Measurements from ENCODE around the gene KCNN1. TPM values are rescaled to one million over a fixed set of nuclear protein-coding genes. Genes with fewer than 3 reads are reported as not detected.
"Not testable (repeated sequence)": the region's sequence is repeated elsewhere in the genome, so short reads cannot be mapped to it uniquely, and the experiment has no call there.

Gene KCNN1
- total RNA-seq, 3 donors from 2014 or later, result 0.79 TPM; not detected in 2

DNA sequence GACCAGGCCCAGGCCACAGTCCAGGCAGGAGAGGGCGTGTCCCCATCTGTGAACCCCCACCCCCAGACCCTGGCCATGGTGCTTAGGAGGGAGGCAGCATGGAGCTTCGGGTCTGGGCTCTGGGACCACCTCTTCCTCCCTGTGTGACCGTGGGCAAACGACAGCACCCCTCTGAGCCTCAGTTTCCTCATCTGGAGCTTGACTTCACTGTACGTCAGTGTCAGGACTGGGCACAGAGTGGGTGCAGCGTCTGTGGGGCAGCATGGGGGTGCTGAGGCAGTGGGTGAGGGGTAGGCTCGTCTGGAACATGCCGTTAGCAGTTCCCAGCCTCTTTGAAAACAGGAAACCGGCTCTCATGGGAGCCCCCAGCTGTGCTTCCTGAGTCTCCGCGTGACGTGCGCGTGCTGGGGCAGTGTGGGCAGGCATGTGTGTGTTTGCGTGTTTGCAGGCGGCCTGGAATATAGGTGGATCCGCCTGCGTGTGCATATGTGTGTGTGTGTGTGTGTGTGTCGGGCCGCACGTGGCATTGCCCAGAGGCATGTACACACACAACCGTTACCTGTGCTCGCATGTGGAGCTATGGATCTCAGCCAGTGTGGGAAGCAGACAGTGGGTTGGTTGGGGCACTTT is 56.8 kb downstream of the KCNN1 start:
- intact Hi-C loops (cut with DNase I, micrococcal nuclease), result no loop called here
- Histone ChIP-seq H3K9me3 (no peaks in the 10 kb centered on the region), H3K4me1 (ENCODE audit: low read depth) (peaks cover 26% of the 10 kb centered on the region), H3K36me3 (ENCODE audit: low read depth) (no peaks in the 10 kb centered on the region), H3K4me3 (no peak overlapping the region)
- TF ChIP-seq, protein P1, sequence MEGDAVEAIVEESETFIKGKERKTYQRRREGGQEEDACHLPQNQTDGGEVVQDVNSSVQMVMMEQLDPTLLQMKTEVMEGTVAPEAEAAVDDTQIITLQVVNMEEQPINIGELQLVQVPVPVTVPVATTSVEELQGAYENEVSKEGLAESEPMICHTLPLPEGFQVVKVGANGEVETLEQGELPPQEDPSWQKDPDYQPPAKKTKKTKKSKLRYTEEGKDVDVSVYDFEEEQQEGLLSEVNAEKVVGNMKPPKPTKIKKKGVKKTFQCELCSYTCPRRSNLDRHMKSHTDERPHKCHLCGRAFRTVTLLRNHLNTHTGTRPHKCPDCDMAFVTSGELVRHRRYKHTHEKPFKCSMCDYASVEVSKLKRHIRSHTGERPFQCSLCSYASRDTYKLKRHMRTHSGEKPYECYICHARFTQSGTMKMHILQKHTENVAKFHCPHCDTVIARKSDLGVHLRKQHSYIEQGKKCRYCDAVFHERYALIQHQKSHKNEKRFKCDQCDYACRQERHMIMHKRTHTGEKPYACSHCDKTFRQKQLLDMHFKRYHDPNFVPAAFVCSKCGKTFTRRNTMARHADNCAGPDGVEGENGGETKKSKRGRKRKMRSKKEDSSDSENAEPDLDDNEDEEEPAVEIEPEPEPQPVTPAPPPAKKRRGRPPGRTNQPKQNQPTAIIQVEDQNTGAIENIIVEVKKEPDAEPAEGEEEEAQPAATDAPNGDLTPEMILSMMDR (IDR thresholded peaks at IDR 0.05), result no peak
- DNase-seq (peak; percentile 74 to 91 (median 74)), ATAC-seq (peak; percentile 62)

DNA sequence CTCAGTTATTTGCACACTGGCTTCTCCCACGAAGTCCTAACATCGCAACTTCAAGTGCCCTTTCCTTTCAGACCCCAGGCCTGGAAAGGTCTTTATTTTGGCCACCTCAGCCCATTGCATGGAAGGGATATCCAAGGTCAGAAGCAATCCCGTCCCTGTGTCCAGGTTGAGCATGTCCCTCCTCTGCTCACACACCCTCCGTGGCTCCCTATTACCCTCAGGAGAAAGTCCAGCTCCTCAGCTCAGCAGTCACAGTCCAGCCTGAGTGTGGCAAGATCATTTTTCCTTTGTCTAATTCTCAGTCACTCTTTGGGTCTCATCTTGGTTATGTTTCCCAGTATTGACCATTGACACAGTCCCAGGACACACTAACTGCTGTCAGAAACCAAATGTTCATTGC is 60.2 kb downstream of the KCNN1 start:
- ATAC-seq (no peak), DNase-seq (no peak)
- no peak overlapping the region for H3K4me3 ChIP-seq
- H3K9me3 ChIP-seq, result no peaks in the 10 kb centered on the region
- peaks cover 12% of the 10 kb centered on the region for H3K4me1 ChIP-seq (ENCODE audit: low read depth)
- TF ChIP-seq, protein P1 (IDR thresholded peaks at IDR 0.05), result no peak
- intact Hi-C loops (cut with DNase I, micrococcal nuclease), result no loop called here
- no peaks in the 10 kb centered on the region for H3K36me3 ChIP-seq (ENCODE audit: low read depth)

GRCh38 chr19:18029617-18030338 is 62.9 kb downstream of the KCNN1 start:
- peaks cover 5% of the 10 kb centered on the region for H3K4me1 ChIP-seq (ENCODE audit: low read depth)
- intact Hi-C loops (cut with DNase I, micrococcal nuclease), result no loop called here
- no peaks in the 10 kb centered on the region for H3K9me3 ChIP-seq
- TF ChIP-seq, protein P1 (IDR thresholded peaks at IDR 0.05), result no peak
- DNase-seq (peak; percentile 42 to 62 (median 52)), ATAC-seq (peak; percentile 89)
- no peak overlapping the region for H3K4me3 ChIP-seq
- no peaks in the 10 kb centered on the region for H3K36me3 ChIP-seq (ENCODE audit: low read depth)

- peak; percentile 70 for ATAC-seq
- DNase-seq; H3K9me3 ChIP-seq; H3K36me3 ChIP-seq (ENCODE audit: low read depth); H3K4me3 ChIP-seq; H3K4me1 ChIP-seq (ENCODE audit: low read depth); intact Hi-C loops (cut with DNase I, micrococcal nuclease): not testable (repeated sequence)
Observed at GRCh38 chr19:18031401-18031800, 64.5 kb downstream of the KCNN1 start.

GRCh38 chr19:18032102-18032501 is 65.2 kb downstream of the KCNN1 start:
- H3K4me3 ChIP-seq; ATAC-seq; H3K9me3 ChIP-seq; H3K4me1 ChIP-seq (ENCODE audit: low read depth); DNase-seq; intact Hi-C loops (cut with DNase I, micrococcal nuclease); H3K36me3 ChIP-seq (ENCODE audit: low read depth): not testable (repeated sequence)

- H3K4me1 ChIP-seq (ENCODE audit: low read depth), result peaks cover 12% of the 10 kb centered on the region
- intact Hi-C loops (cut with DNase I, micrococcal nuclease), result no loop called here
- H3K9me3 ChIP-seq, result no peaks in the 10 kb centered on the region
- TF ChIP-seq, protein P1 (IDR thresholded peaks at IDR 0.05), result no peak
- no peak for DNase-seq
- no peak overlapping the region for H3K4me3 ChIP-seq
- H3K36me3 ChIP-seq (ENCODE audit: low read depth), result no peaks in the 10 kb centered on the region
- ATAC-seq, result no peak
Observed at GRCh38 chr19:18041054-18041453, 74.1 kb downstream of the KCNN1 start.
